ENCODE results near the gene WDR49.

Gene WDR49

GRCh38 chr3:167441256-167441655, 212.5 kb downstream of the WDR49 start:
- Histone ChIP-seq H3K9me2 (ENCODE audit: low read depth, low read length) (no peaks in the 10 kb centered on the region), H3K36me3 (ENCODE audit: insufficient read depth, low read length) (no peaks in the 10 kb centered on the region), H3K79me2 (ENCODE audit: insufficient read depth, low read length) (no peaks in the 10 kb centered on the region), H3K9me3 (ENCODE audit: low read length) (no peaks in the 10 kb centered on the region), H3K4me1 (ENCODE audit: insufficient read depth, low read length, severe bottlenecking) (no peaks in the 10 kb centered on the region), H3K27ac (ENCODE audit: low read depth, low read length, poor library complexity, severe bottlenecking) (no peak overlapping the region), H3K4me2 (ENCODE audit: low read length) (no peak overlapping the region), H3F3A (ENCODE audit: insufficient read depth, low read length) (no peaks in the 10 kb centered on the region), H3K4me3 (ENCODE audit: low read depth, low read length, poor library complexity, severe bottlenecking) (no peak overlapping the region), H2AFZ (ENCODE audit: low read length) (no peak overlapping the region), H4K20me1 (ENCODE audit: insufficient read depth, low read length) (no peaks in the 10 kb centered on the region), H3K9ac (ENCODE audit: low read length) (no peak overlapping the region), H3K27me3 (ENCODE audit: insufficient read depth, low read length) (no peaks in the 10 kb centered on the region)
- TF ChIP-seq EZH2 (IDR thresholded peaks at IDR 0.05; ENCODE audit: borderline replicate concordance, low read length) (no peak), CTCF (IDR thresholded peaks at IDR 0.05; ENCODE audit: low read length) (no peak)

- Histone ChIP-seq H3K4me2 (ENCODE audit: low read length) (no peak overlapping the region), H2AFZ (ENCODE audit: low read length) (no peak overlapping the region), H3K27ac (ENCODE audit: low read depth, low read length, poor library complexity, severe bottlenecking) (no peak overlapping the region), H3F3A (ENCODE audit: insufficient read depth, low read length) (no peaks in the 10 kb centered on the region), H3K27me3 (ENCODE audit: insufficient read depth, low read length) (no peaks in the 10 kb centered on the region), H3K79me2 (ENCODE audit: insufficient read depth, low read length) (no peaks in the 10 kb centered on the region), H3K36me3 (ENCODE audit: insufficient read depth, low read length) (no peaks in the 10 kb centered on the region), H3K9me3 (ENCODE audit: low read length) (no peaks in the 10 kb centered on the region), H3K9ac (ENCODE audit: low read length) (no peak overlapping the region), H4K20me1 (ENCODE audit: insufficient read depth, low read length) (no peaks in the 10 kb centered on the region), H3K4me1 (ENCODE audit: insufficient read depth, low read length, severe bottlenecking) (no peaks in the 10 kb centered on the region), H3K4me3 (ENCODE audit: low read depth, low read length, poor library complexity, severe bottlenecking) (no peak overlapping the region), H3K9me2 (ENCODE audit: low read depth, low read length) (no peaks in the 10 kb centered on the region)
- no peak for TF ChIP-seq EZH2 (IDR thresholded peaks at IDR 0.05; ENCODE audit: borderline replicate concordance, low read length)
- no peak for TF ChIP-seq CTCF (IDR thresholded peaks at IDR 0.05; ENCODE audit: low read length)
Observed at GRCh38 chr3:167437428-167438139, 216.2 kb downstream of the WDR49 start.
